Left lung (tissue), 10 donors: ENCODE data around the gene FITM2. TPM values are rescaled to one million over a fixed set of nuclear protein-coding genes. Genes with fewer than 3 reads are reported as not detected.

ENCODE experiments used
- ATAC-seq: fragments of 200-7000 bp; cut with Tn5 transposase; one replicate; pipeline ENCODE4 v1.9.1; 2020; ENCODE audit warnings: moderate library complexity
- DNase-seq, 4 donors: peaks; one replicate each; pipeline ENCODE4 v3.0.0-alpha.2; 2013 to 2020
- H3K27ac ChIP-seq, 2 donors: fragments of 200-600 bp; sonication (generic) in 1 of 2; one replicate each; pipeline versions ENCODE4 v1.5.0 to v1.8.0; 2020 to 2021
- H3K27me3 ChIP-seq, 2 donors: fragments of 200-600 bp; sonication (generic) in 1 of 2; one replicate each; pipeline versions ENCODE4 v1.5.0 to v1.8.0; 2020 to 2021
- H3K36me3 ChIP-seq, 2 donors: fragments of 200-600 bp; sonication (generic) in 1 of 2; one replicate each; pipeline versions ENCODE4 v1.5.0 to v1.8.0; 2020 to 2021
- H3K4me1 ChIP-seq, 2 donors: fragments of 200-600 bp; one replicate each; pipeline ENCODE4 v1.8.0; 2021
- H3K4me3 ChIP-seq, 2 donors: fragments of 200-600 bp; sonication (generic) in 1 of 2; one replicate each; pipeline versions ENCODE4 v1.5.0 to v1.8.0; 2020 to 2021; ENCODE audit warnings: mild to moderate bottlenecking in 1 of 2
- H3K9me3 ChIP-seq, 2 donors: fragments of 200-600 bp; sonication (generic) in 1 of 2; one replicate each; pipeline versions ENCODE4 v1.5.0 to v1.8.0; 2020 to 2021
- CTCF ChIP-seq, 2 donors: fragments of 200-600 bp; sonication (generic) in 1 of 2; IDR thresholded peaks; one replicate each; pipeline versions ENCODE4 v1.5.0 to v1.8.0; 2021; ENCODE audit warnings: antibody characterized with exemption in 2 of 2
- intact Hi-C, 2 donors: fragments of 100-400 bp; cut with DNase I; formaldehyde crosslinking; loops; one replicate each; pipeline versions ENCODE4 v1.11.2 to v1.14.2; 2022
- polyA plus RNA-seq, 6 donors: library from polyadenylated mRNA; unstranded; fragments of 120-200 nt; gene quantifications; one replicate each; pipeline ENCODE4 v1.2.1, GENCODE V29; 2013; ENCODE audit not compliant: insufficient read length in 6 of 6
- total RNA-seq, 2 donors: library from RNA; stranded (reverse); fragmentation: NEBNext Ultra II Directional; extraction: Animal tissue kit (Norgen Biotek cat#: 25700); gene quantifications; one replicate each; pipeline ENCODE4 v1.2.1, GENCODE V29; 2021
- donor health status: DM: no; HTN: yes; CAD: no.
- donor health status: DM: no; HTN: no; CAD: no.

Gene FITM2
- total and polyA plus RNA-seq, 8 donors, result 6.8 to 15.3 (median 8.5) TPM

- DNase-seq (no peak), ATAC-seq (no peak)
- Histone ChIP-seq H3K9me3 (no peaks in the 10 kb centered on the region), H3K27ac (no peak overlapping the region), H3K4me3 (no peak overlapping the region), H3K27me3 (no peaks in the 10 kb centered on the region), H3K4me1 (no peaks in the 10 kb centered on the region), H3K36me3 (no peaks in the 10 kb centered on the region)
- intact Hi-C loops, result no loop called here
- no peak for TF ChIP-seq CTCF (IDR thresholded peaks at IDR 0.05)
Measured at GRCh38 chr20:44264287-44264686, 46.7 kb downstream of the FITM2 start.

DNA sequence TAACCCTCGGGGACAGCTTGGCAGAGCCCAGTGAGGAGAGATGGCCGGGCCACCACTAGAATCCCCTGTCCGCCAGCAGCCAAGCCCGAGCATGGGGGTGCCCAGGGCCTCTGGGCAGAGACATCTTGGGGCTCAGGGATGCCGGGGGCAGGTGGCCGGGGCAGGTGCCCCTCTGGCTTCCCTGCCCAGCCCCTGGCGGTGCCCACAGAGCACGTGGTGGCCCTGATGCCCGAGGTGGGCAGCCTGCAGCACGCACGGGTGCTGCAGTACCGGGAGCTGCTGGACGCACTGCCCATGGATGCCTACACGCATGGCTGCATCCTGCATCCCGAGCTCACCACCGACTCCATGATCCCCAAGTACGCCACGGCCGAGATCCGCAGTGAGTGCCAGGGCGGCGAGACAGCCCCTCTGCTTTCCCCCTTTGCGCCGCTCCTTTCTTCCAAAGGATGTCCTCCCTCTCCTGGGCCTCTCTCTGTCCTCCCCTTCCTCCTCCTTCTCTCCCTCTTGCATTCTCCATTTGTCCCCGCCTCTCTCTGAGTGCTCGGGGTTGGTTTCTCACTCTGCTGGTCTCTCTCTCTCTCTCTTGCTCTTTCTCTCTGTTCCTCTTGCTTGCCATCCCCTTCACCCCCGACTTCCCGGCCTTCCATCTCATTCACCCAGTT is 52.6 kb downstream of the FITM2 start:
- H3K36me3 ChIP-seq, result no peaks in the 10 kb centered on the region
- H3K27ac ChIP-seq, result no peak overlapping the region
- H3K27me3 ChIP-seq, result no peaks in the 10 kb centered on the region
- DNase-seq (no peak), ATAC-seq (no peak)
- intact Hi-C loops, result no loop called here
- H3K4me1 ChIP-seq, result no peaks in the 10 kb centered on the region
- no peaks in the 10 kb centered on the region for H3K9me3 ChIP-seq
- no peak for TF ChIP-seq CTCF (IDR thresholded peaks at IDR 0.05)
- H3K4me3 ChIP-seq, result no peak overlapping the region

GRCh38 chr20:44256961-44257360 is 54.0 kb downstream of the FITM2 start:
- intact Hi-C loops, result no loop called here
- no peak for TF ChIP-seq CTCF (IDR thresholded peaks at IDR 0.05)
- Histone ChIP-seq H3K9me3 (no peaks in the 10 kb centered on the region), H3K27ac (no peak overlapping the region), H3K27me3 (no peaks in the 10 kb centered on the region), H3K36me3 (no peaks in the 10 kb centered on the region), H3K4me3 (no peak overlapping the region), H3K4me1 (no peaks in the 10 kb centered on the region)
- ATAC-seq (no peak), DNase-seq (no peak)

DNA sequence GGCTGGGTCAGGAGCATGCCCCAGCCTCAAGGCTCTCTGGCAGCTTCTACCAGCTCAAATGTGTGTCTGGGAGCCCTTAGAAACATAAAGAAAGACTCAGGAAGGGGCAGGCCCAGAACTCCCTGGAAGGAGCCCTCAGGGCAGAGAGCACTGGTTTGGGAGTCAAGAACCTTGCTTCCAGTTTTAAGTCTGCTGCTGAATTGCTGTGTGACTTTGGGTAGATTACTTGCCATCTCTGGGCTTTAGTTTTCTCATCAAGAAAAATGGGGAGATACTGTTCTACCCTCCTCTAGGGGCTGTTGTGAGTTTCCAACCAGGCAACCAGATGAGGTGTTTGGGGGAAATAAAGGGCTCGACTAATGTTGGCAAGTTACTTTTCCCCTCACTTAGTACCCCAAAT is 55.1 kb downstream of the FITM2 start:
- Histone ChIP-seq H3K4me3 (no peak overlapping the region), H3K4me1 (no peaks in the 10 kb centered on the region), H3K27ac (no peak overlapping the region), H3K27me3 (no peaks in the 10 kb centered on the region), H3K9me3 (no peaks in the 10 kb centered on the region), H3K36me3 (no peaks in the 10 kb centered on the region)
- no peak for TF ChIP-seq CTCF (IDR thresholded peaks at IDR 0.05)
- no peak for DNase-seq
- intact Hi-C loops, result no loop called here
- ATAC-seq, result no peak

- Histone ChIP-seq H3K9me3 (no peaks in the 10 kb centered on the region), H3K36me3 (no peaks in the 10 kb centered on the region), H3K4me1 (no peaks in the 10 kb centered on the region), H3K27ac (no peak overlapping the region), H3K27me3 (peaks cover 0 to 6% of the 10 kb centered on the region in 2 donors), H3K4me3 (no peak overlapping the region)
- no peak for TF ChIP-seq CTCF (IDR thresholded peaks at IDR 0.05)
- ATAC-seq (no peak), DNase-seq (no peak)
- intact Hi-C loops, result no loop called here
Measured at GRCh38 chr20:44254073-44254472, 56.9 kb downstream of the FITM2 start.
